RKO (cell line): ENCODE data around the gene NAMPT.
"Not testable (repeated sequence)": the region's sequence is repeated elsewhere in the genome, so short reads cannot be mapped to it uniquely, and the experiment has no call there.

Source experiments
- DNase-seq: peaks from one replicate; pipeline ENCODE4 v3.0.0-alpha.2; 2016; ENCODE audit warnings: low spot score

The NAMPT gene

DNA sequence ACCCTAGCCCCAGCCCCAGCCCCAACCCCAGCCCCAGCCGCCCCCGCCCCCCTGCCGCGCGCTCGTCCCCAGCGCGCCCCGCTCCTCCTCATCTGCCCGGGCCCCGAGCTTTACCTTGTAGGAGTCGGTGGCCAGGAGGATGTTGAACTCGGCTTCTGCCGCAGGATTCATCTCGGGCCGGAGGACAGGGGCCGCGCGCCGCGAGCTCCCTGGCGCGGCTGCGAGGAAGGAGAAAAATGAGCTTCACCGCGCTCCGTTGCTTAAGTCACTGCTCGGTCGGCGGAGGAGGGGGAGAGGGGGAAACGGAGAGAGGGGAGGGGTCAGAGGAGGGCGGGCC lies at the start of gene NAMPT:
NAMPT (minus strand) TSS at position 270 of the 337 bp plus-strand sequence; CDS start at position 171, 99 bp downstream.
- DNase-seq: no peak

DNA sequence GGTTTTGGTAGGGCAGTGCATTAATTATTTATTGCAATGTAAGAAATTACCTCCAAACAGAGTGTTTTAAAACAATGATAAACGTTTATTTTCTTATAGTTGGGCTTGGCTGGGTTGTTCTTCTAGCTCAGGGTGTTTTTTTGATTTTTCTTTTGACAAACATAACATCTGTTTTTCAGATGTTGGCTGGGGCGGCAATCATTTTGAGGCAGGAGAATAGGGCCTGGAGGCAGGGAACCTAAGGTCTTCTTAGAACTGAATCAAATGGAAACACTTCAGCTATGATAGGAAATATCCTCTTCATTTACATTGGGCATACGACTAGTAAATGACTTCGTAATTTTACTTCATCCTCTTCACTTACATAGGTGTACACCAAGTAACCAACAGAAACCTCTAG lies 47.4 kb upstream of the NAMPT start:
- no peak for DNase-seq

DNA sequence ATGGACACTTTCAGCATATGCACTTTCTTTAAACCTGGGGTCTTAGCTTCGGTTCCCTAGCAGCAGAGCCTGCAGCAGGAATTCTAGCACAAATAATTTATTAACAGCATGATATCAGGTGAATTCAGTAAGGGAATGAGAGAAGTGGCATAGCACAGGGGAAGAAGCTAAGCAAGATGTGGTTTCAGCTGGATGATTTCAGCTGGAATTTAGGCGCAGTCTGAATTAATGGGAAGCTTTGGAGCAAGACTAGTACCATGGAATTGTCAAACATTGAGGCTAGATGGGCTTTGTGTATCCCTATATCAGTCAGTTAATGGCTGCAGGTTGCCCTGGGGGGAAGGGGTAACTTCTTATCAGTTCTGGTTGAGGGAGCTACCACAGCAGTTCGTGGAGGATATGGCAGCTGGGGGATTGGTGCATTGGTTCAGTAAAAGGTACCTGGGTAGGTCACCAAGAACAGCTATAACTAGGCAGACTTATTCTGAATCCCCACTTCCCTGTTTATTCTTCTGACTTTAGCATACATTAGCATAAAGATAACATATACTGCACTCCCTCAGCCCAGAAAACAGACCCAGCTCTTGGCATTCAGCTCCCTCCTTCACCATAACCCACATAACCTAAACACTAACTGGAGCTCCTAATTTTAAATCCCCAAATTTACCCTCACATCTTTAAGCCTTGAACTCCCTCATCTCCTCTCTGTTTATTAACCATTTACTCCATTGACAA lies 46.8 kb upstream of the NAMPT start:
- no peak for DNase-seq

DNA sequence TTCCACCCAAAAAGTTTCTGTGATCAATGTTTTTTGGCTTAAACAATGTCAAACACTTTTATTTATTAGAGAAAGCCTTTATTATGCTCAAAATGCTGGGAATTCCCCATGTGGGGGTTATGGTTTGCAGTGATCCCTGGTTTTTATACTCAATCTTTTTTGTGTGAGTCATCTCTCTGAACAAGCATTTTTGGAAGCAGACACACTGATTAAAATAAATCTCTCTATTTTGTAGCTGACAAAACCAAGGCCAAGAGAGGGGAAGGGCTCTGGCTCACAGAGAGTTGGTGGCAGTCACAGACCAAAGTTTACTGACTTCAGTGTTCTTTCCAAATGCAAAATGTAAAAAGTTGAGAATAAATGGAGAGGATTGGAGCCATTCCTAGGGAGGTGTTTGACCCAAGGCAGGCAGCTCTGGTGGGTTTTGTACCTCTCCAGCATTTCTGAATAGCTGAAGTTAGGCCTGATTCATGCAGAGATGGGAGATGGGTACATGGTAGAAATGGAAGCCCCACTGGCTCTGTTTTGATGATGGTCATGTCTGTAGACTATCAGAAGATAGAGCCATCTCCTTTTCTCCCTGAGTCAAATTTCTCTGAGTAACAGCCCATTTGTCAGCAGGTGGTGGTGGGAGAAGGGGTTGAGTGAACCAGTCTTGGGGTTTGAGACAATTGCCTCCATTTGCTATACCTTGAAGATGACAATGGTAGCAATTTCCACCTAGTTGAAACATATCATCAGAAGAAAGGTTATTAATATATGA lies 45.4 kb upstream of the NAMPT start:
- no peak for DNase-seq

DNA sequence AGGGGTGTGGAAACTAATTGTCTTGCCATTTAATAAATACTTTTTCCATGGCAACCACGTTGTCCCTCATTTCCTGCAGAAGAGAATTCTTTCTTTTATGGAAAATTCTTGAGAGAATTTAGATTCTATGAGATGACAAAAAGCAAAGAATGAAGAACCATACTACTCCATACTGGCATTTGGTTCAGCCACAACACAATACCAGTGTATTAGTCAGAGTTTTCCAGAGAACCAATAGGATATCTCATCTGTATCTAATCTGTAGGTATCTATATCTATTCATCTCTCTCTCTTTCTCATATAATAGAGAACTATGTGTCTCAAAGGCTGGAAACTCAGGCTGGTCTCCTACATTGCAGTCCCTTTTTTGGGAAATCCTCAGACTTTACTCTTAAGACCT lies 44.6 kb upstream of the NAMPT start:
- DNase-seq: no peak

DNA sequence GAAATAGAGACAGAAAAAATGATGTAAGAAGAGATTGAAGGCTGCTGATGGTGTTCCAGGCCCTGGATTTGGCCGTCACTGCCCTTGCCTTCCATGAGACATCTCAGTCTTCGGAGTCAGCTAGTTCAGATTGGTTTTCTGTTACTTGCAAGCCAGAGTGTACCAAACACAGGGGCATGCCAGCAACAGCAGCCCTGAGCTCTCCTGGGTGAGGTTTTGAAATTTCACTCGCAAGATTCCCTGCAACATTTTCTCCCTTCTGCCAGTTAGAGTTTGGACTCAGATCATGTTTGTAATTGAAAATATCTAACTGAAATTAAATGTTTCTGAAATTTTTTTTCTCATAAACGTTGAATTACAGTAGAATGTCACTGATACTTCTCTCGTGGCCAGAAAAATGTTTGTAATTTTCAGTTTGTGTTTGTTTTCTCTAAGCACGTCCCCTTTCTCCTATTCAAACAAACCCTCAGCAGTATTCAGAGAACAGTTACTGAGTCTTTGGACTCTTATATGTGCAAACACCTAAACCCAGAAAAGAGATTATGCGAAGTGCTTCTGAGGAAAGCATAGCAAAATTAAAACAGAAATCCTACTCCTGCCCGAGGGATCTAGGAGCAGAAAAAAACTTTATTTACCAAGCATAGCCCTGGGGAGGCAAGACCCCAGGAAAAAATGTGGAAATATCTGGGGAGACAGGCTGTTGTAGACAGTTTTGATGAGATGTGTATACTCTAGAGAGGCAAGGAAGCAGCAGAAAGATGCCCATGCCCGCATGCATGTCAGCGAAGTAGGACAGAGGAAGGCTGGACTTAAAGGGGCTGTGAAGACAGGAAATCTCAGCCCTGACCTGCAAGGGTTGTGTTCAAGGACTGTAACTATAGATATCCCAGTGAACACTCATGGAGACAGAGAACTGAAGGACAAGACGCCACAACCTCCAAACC lies 43.0 kb upstream of the NAMPT start:
- DNase-seq: no peak

DNA sequence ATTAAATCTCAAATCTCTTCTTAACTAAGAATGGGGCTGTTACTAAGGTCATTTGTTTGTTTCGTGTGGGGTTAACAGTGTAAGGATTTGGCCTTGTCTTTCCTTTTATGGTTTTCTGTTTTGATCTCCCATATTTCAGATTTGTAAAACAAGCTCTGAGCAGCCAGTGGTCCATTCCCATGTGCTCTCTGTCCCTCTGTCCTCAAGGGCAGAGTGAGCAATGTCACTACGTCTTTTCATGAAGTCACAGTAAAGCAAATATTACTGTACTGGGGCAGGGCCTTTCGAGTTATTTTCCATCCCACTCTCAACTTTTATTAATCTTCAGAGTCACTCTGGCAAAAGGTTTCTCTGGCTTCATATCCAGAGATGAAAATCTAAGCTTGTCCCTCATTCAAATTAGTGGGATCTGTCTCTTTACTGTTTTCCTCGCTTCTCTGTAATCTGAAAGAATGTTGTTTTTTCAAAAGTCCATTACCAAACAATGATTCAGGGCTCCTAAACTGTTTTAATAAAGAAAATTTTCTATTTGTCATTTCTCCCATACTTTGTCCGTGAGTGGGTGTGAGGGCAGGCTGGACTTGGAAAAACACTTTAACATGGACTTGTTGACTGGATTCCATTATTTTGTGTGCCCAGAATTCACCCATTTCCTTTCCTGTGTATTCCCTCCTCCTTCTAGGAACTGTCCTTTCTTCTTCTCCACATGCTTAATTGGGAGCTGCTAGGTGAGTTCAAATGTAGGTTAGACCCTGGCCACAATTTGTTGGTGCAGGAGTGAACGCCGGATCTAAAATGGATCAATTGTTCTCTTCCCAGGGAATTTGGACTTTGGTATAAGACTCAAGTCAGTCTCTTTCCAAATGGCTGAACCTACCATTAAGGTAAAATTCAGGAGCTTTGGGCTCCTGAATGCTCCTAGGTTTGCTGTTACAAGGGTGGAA lies 42.1 kb upstream of the NAMPT start:
- no peak for DNase-seq

DNA sequence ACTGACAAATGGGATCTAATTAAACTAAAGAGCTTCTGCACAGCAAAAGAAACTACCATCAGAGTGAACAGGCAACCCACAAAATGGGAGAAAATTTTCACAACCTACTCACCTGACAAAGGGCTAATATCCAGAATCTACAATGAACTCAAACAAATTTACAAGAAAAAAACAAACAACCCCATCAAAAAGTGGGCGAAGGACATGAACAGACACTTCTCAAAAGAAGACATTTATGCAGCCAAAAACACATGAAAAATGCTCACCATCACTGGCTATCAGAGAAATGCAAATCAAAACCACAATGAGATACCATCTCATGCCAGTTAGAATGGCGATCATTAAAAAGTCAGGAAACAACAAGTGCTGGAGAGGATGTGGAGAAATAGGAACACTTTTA lies 39.7 kb upstream of the NAMPT start:
- not testable (repeated sequence) for DNase-seq

DNA sequence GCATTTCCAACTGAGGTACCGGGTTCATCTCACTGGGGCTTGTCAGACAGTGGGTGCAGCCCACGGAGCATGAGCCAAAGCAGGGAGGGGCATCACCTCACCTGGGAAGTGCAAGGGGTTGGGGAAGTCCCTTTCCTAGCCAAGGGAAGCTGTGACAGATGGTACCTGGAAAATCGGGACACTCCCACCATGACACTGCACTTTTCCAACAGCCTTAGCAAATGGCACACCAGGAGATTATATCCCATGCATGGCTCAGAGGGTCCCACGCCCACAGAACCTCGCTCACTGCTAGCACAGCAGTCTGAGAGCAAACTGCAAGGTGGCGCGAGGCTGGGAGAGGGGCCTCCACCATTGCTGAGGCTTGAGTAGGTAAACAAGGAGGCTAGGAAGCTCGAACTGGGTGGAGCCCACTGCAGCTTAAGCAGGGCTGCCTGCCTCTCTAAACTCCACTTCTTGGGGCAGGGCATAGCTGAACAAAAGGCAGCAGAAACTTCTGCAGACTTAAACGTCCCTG lies 35.5 kb upstream of the NAMPT start:
- not testable (repeated sequence) for DNase-seq

DNA sequence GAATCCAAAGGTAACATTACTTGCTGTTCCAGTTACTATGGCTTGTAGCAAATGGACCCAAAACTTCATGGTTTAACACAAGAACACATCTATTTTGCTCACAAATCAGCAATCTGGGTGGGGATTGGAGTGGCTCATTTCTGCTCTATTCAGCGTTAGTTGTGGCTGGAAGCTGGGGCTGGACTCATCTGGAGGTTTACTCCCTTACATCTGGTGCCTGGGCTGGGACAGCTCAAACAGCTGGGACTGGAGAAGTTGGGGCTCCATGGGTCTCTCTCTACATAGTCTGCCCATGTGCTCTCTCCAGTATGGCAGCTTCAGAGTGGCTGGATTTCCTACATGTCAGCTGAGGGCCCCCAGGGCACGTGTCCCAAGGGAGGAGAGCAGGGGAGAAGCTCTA lies 33.7 kb upstream of the NAMPT start:
- no peak for DNase-seq

DNA sequence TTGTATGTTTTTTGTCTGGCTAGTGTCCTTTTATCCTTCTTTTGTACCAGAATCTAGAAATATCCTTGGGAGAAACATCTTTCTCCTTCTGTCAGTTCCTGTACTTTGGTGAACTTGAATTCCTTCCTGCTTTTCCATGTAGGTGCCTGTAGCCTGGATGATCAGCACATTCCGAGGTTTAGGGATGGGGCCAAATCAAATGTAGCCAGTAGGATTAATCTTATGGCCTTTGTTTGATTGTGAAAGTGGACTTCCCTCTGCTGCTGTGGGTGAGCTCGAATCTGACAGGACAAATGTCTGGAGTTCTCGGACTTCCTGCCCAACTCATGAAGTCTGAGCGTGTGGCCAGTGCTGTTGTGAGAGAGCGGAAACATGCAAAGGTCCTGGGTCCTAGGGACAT lies 33.2 kb upstream of the NAMPT start:
- DNase-seq: no peak

DNA sequence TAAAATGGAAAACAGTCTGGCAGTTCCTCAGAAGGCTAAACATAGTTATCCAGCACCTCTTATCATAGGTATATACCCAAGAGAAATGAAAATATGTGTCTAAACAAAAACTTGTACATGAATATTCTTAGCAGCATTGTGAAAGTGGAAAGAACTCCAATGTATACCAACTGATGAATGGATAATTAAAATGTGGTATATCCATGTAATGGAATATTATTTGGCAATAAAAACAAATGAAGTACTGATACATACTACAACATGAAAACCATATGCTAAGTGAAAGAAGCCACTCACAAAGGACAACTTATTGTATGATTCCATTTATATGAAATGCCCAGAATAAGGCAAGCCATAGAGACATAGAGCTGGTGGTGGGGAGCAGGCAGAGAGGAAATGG lies 32.2 kb upstream of the NAMPT start:
- DNase-seq: no peak

DNA sequence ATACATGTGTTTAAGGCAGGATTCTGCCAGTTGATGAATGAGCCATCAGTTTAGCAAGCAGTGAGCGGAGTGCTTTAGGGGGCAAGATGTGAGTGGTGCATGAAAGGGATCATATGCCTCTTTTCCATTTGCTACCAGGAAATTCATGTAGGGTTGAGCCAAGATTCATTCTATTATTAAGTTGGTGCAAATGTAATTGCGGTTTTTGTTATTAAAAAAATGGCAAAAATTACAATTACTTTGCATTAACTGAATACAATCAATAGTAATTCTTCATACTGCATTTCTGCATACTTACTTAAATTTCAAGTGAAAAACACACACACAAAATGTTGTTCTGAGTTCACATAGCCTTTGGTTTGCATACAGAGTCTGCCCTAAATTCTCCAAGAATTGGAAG lies 30.1 kb upstream of the NAMPT start:
- DNase-seq: no peak

DNA sequence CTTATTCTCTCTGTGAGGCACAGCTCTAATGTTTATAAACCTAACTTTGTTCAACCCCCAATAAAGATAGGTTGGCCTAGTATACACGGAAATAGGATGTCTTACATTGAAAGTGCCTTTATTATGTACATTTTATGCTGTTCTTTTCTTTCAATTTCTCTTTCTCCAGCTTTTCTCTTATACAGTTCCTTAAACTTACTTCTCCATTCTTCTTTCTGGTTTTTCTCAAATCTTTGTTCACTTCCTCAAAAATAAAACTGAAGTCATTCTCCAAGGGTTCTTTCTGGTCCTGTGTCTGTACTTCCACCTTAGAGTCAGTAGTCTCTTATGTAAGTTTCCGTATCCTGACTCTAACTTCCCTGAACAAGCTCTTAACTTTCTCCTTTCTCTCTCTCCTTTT lies 29.2 kb upstream of the NAMPT start:
- DNase-seq: no peak

DNA sequence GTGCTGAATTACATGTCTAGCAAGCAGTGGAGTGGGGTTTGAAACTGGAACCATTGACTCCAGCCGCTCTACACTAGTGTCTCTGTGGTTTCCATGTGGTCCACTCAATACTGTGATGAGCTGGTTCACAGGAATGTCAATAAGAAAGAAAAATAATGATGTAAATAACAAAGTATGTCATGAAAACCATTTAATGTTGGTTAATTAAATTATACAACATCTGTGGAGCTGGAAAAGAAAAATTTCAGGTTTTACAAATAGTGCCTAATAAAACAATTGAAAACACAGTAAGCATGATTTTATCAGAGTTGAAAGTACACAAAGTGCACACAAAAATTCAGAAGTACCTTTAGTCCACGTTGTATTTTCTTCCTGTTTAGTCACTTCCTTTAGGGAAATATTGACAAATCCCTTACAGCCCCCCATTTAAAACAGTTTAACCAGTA lies 28.7 kb upstream of the NAMPT start:
- DNase-seq: no peak

DNA sequence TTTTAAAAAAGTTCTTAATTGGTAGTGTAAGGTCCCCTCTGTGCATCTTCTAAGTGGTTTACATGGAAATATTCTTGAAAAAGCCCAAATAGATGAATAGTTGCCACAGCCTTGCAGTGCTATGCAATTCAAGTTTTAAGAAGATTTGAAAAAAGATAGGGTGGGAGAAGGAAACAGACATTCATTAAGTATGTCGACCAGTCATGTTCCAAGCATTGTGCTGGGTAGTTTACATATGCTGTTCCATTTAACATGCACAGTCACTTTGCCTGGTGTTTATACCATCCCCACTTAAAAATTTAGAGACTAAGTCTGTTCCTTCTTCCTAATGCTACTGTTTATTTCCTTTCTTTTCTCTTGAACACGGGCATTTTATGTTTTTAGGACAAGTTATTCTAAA lies 28.1 kb upstream of the NAMPT start:
- no peak for DNase-seq

DNA sequence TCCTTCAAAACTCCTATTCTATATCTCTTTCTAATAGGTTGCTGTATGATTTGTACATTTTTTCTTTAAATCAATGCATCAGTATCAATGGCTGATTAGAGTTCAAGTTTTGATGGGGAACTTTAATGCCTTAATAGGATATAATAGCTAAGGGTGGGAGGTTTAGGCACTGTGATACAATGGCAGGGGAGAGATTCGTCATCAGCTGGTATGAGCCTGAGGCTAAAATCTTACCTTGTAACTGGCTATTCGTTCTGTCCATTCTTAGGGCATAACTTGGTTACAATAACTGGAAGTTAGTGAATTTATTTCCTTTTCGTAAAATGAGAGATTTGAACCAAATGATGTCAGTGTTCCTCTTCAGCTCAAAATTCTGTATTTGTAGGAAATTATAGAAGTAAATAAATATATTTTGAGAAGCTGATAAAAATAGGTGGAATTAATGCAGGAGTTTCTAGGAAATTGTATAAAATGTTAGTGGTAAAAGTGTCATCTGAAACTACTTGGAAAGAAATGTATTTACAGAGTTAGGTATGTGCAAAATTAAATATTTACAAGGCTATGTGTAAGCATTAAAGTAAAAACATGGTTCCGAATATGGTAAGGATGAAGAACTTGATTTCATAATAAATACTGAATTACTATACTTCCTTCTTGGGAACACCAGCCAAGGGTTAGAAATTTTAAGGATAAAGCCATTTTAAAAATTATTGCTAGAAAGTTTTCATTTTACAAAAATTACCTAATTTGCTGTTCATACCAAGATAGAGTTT lies 27.5 kb upstream of the NAMPT start:
- DNase-seq: no peak

DNA sequence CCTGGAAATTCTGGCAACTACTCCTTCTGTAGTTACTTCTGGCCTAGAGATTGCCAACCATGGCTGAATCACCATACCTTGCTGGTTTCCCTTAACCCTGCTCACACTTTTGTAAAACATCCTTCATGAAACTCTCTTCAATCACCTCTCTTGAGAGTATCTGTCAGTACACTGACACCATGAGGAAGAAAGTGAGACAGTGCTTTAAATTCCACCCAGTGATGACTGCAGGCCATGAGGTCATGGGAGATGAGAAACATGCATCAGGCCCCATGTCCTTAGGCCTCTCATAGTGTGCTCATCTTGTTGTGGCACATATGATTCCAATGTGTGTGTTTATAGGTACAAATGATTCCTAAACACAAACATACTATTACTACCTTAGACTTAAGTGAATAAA lies 24.6 kb upstream of the NAMPT start:
- peak; percentile 35 for DNase-seq

DNA sequence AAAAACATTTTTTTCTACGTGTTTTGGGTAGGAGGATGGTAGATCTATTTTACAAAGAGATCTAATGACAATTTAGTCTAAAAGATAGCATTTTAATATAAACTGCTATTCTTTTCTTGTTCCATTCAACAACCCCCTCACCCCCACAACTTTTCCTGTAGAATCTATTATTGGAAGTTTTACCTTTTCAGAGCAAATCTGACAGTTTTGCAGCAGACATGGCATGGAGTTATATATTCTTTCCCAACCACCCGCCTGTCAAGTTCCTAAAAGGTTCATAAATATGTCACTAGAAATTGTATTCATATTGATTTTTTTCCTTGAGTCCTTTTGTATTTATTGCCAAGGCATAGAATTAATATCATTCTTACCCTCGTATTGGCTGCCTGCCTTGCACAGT lies 21.5 kb upstream of the NAMPT start:
- DNase-seq: no peak

DNA sequence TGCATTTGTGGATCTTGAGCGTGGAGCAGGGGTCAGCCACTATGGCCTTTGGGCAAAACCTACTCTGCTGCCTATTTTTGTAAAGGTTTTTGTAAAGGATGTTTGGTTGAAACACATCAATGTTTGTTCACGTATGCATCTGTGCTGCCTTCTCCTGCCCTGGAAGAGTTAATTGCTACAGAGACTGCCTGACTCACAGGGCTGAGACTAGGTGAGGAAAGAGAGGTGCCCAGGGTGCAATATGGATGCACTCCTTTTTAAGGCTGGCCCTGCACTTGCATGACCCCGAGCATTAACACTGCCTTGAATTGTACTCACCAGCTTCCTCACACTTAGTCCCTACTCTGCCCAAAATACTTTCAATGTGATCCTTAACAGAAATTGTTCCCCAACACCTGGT lies 20.9 kb upstream of the NAMPT start:
- no peak for DNase-seq
